Heart left ventricle (tissue), 13 donors: ENCODE results near the gene KLK1.

Experiments used
- POLR2A ChIP-seq, 2 donors: fragments of 450-650 bp; IDR thresholded peaks; one replicate each; pipeline ENCODE4 v1.6.1; 2017; ENCODE audit warnings: antibody characterized with exemption in 2 of 2, mild to moderate bottlenecking in 2 of 2, moderate library complexity in 2 of 2
- TF ChIP-seq, protein P1 (sequence below), 12 donors: fragments of 200-600 bp; sonication (generic) in 4 of 12; IDR thresholded peaks; one replicate each; pipeline versions ENCODE4 v1.5.0 to v1.8.0; 2018 to 2022; ENCODE audit warnings: antibody characterized with exemption in 12 of 12, mild to moderate bottlenecking in 5 of 12
- donor health status: ischemic (EF 13 %, LVEDD 7.1; RV severe dilation, severe dysfunction).
- donor health status: DM: no; HTN: yes; CAD: no.
- donor health status: DM: no; HTN: no; CAD: no.
- donor health status: ischemic (EF 25% LVEDD 6.9; RV normal size, moderate dysfunction).
- donor health status: ischemic (EF 25% LVEDD 5.7; RV mildly dilated, moderate dysfunction).
- donor health status: ischemic (EF 35%, LVEDD 5.7; RV mildly dilated, moderate dysfunction).
- donor health status: nonischemic (EF 11% LVEDD 7.7; RV severe dilation, severe dysfunction).
- donor health status: DM: yes; HTN: yes; CAD: no.
- donor health status: PGD.
- donor health status: ischemic (EF 29% LVEDD 5.4; RV normal size, mild dysfunction).
- donor health status: nonischemic (EF 23%, LVEDD 6.1; RV moderate dilation, normal function).

DNA sequence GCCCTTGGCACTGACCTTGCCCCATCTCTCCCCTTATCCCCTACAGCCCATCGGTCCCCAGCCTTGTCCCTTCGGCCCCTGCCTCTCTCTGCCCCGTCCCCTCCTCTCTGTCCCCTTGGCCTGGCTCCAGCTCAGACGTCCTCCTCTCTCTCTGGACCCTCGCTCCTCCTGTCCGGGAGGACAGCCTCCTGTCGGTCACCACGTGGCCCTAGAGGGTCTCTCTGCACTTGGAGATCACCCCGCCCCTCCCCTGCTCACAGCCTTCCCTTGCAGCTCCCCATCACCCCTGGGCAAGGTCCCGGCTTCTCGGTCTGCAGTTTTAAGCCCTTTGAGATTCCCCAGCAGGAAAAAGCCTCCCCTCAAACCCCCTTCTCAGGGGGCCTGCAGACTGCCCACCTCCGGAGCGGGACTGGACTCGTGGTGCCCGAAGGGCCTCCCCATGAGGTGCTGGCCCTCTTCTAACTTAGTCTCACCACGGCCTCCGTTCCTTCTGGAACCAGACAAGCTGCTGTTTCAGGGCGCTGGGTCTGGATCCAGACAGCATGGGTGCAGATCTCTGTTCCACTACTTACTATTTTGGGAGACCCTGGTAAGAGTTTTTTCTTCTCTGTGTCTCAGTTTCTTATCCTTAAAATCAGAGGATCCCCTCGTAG is 13.1 kb upstream of the KLK1 start:
- TF ChIP-seq, protein P1, sequence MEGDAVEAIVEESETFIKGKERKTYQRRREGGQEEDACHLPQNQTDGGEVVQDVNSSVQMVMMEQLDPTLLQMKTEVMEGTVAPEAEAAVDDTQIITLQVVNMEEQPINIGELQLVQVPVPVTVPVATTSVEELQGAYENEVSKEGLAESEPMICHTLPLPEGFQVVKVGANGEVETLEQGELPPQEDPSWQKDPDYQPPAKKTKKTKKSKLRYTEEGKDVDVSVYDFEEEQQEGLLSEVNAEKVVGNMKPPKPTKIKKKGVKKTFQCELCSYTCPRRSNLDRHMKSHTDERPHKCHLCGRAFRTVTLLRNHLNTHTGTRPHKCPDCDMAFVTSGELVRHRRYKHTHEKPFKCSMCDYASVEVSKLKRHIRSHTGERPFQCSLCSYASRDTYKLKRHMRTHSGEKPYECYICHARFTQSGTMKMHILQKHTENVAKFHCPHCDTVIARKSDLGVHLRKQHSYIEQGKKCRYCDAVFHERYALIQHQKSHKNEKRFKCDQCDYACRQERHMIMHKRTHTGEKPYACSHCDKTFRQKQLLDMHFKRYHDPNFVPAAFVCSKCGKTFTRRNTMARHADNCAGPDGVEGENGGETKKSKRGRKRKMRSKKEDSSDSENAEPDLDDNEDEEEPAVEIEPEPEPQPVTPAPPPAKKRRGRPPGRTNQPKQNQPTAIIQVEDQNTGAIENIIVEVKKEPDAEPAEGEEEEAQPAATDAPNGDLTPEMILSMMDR (IDR thresholded peaks at IDR 0.05), result no peak
- TF ChIP-seq POLR2A (IDR thresholded peaks at IDR 0.05), result no peak
